Left kidney (tissue), 2 donors: ENCODE results near the gene TMEM263. TPM values are rescaled to one million over a fixed set of nuclear protein-coding genes. Genes with fewer than 3 reads are reported as not detected.
"Not testable (repeated sequence)": the region's sequence is repeated elsewhere in the genome, so short reads cannot be mapped to it uniquely, and the experiment has no call there.

Source experiments
- DNase-seq: peaks from one replicate; pipeline ENCODE4 v3.0.0-alpha.2; 2013
- polyA plus RNA-seq: library from polyadenylated mRNA; unstranded; fragments of 120-200 nt; gene quantifications from one replicate; pipeline ENCODE4 v1.2.1, GENCODE V29; 2013; ENCODE audit not compliant: insufficient read length

Gene TMEM263
- polyA plus RNA-seq, 1 donor, result 93.5 TPM

GRCh38 chr12:106984588-106985137 lies 29.0 kb downstream of the TMEM263 start:
- DNase-seq, result no peak

- no peak for DNase-seq
These were observed 29.8 kb downstream of the TMEM263 start for GRCh38 chr12:106985479-106985878.

GRCh38 chr12:106986135-106986534 lies 30.4 kb downstream of the TMEM263 start:
- no peak for DNase-seq

- peak; percentile 90 for DNase-seq
These were observed 31.1 kb downstream of the TMEM263 start, which contains the start of gene MTERF2 for GRCh38 chr12:106986625-106987389. Gene MTERF2, minus strand, starts transcription at chr12:106987146. Its CDS starts 8,432 bp downstream, at chr12:106978714.

GRCh38 chr12:106987846-106988245 lies 32.1 kb downstream of the TMEM263 start:
- no peak for DNase-seq

- DNase-seq, result no peak
These were observed 39.0 kb downstream of the TMEM263 start for GRCh38 chr12:106994579-106995220.

- not testable (repeated sequence) for DNase-seq
These were observed 40.4 kb downstream of the TMEM263 start for GRCh38 chr12:106996102-106996501.

GRCh38 chr12:106997916-106998315 lies 42.2 kb downstream of the TMEM263 start:
- DNase-seq, result no peak

- no peak for DNase-seq
These were observed 43.7 kb downstream of the TMEM263 start for GRCh38 chr12:106999446-106999845.

- not testable (repeated sequence) for DNase-seq
These were observed 47.0 kb downstream of the TMEM263 start for GRCh38 chr12:107002665-107003064.

- no peak for DNase-seq
These were observed 51.7 kb downstream of the TMEM263 start for GRCh38 chr12:107007411-107007810.

- DNase-seq, result no peak
These were observed 55.8 kb downstream of the TMEM263 start for GRCh38 chr12:107011519-107011918.

GRCh38 chr12:107012736-107013425 lies 57.2 kb downstream of the TMEM263 start:
- no peak for DNase-seq

GRCh38 chr12:107014055-107014454 lies 58.3 kb downstream of the TMEM263 start:
- DNase-seq, result no peak

- no peak for DNase-seq
These were observed 61.3 kb downstream of the TMEM263 start for GRCh38 chr12:107017042-107017441.

GRCh38 chr12:107019546-107019945 lies 63.8 kb downstream of the TMEM263 start:
- no peak for DNase-seq

Other genes starting within 250 kb of the TMEM263 start
- gene RIC8B, start 181.2 kb upstream of the TMEM263 start, polyA plus RNA-seq, result 34.4 TPM
- gene MTERF2, start 31.2 kb downstream of the TMEM263 start, polyA plus RNA-seq, result 38.6 TPM
- gene CRY1, start 137.6 kb downstream of the TMEM263 start, polyA plus RNA-seq, result 32.9 TPM